H9 (cell line): ENCODE data around the gene DUSP28. TPM values are rescaled to one million over a fixed set of nuclear protein-coding genes. Genes with fewer than 3 reads are reported as not detected.

Experiments
- DNase-seq: peaks from one replicate; pipeline ENCODE4 v3.0.0-alpha.2; 2017
- H2AFZ ChIP-seq: one replicate; pipeline ENCODE4 v1.6.1; 2013; ENCODE audit warnings: mild to moderate bottlenecking, low read length, control low read depth, moderate library complexity
- H2AK5ac ChIP-seq: 2 replicates; pipeline ENCODE4 v1.6.1; 2013; ENCODE audit warnings: low read length, control low read depth, mixed read lengths; ENCODE audit not compliant: insufficient read length
- H2BK120ac ChIP-seq: one replicate; pipeline ENCODE4 v1.6.1; 2013; ENCODE audit warnings: low read depth, mild to moderate bottlenecking, low read length, control low read depth, inconsistent platforms; ENCODE audit not compliant: poor library complexity, severe bottlenecking
- H2BK12ac ChIP-seq: 2 replicates; pipeline ENCODE4 v1.6.1; 2013; ENCODE audit warnings: low read length, control low read depth, mixed read lengths, low read depth; ENCODE audit not compliant: insufficient read length
- H2BK15ac ChIP-seq: 2 replicates; pipeline ENCODE4 v1.6.1; 2013; ENCODE audit warnings: low read depth, low read length, control low read depth
- H2BK20ac ChIP-seq: one replicate; pipeline ENCODE4 v1.6.1; 2013; ENCODE audit warnings: low read depth, mild to moderate bottlenecking, low read length, control low read depth, inconsistent platforms; ENCODE audit not compliant: poor library complexity, severe bottlenecking
- H2BK5ac ChIP-seq: 2 replicates; pipeline ENCODE4 v1.6.1; 2013; ENCODE audit warnings: low read length, control low read depth, mixed read lengths; ENCODE audit not compliant: insufficient read length
- H3K14ac ChIP-seq: 2 replicates; pipeline ENCODE4 v1.6.1; 2013; ENCODE audit warnings: low read length, control low read depth; ENCODE audit not compliant: insufficient read depth
- H3K18ac ChIP-seq: 2 replicates; pipeline ENCODE4 v1.6.1; 2013; ENCODE audit warnings: low read depth, mild to moderate bottlenecking, mixed read lengths, low read length, control low read depth; ENCODE audit not compliant: insufficient read length
- H3K23ac ChIP-seq: 2 replicates; pipeline ENCODE4 v1.6.1; 2013; ENCODE audit warnings: low read length, control low read depth, mixed read lengths, low read depth; ENCODE audit not compliant: insufficient read length
- H3K23me2 ChIP-seq: 2 replicates; pipeline ENCODE4 v1.6.1; 2013; ENCODE audit warnings: low read depth, mild to moderate bottlenecking, mixed read lengths, low read length, control low read depth; ENCODE audit not compliant: insufficient read length, poor library complexity, severe bottlenecking
- H3K27ac ChIP-seq: 2 replicates; pipeline ENCODE4 v1.5.1; 2013; ENCODE audit warnings: low read length, control low read depth, mixed read lengths, low read depth; ENCODE audit not compliant: insufficient read length
- H3K27me3 ChIP-seq: 2 replicates; pipeline ENCODE4 v1.6.1; 2013; ENCODE audit warnings: low read length, control low read depth, inconsistent platforms; ENCODE audit not compliant: insufficient read depth
- H3K4ac ChIP-seq: 2 replicates; pipeline ENCODE4 v1.6.1; 2013; ENCODE audit warnings: low read depth, mild to moderate bottlenecking, control low read depth, inconsistent platforms, low read length, moderate library complexity
- H3K4me1 ChIP-seq: 2 replicates; pipeline ENCODE4 v1.6.1; 2013; ENCODE audit warnings: low read length, control low read depth, inconsistent platforms; ENCODE audit not compliant: insufficient read depth
- H3K4me2 ChIP-seq: 2 replicates; pipeline ENCODE4 v1.6.1; 2013; ENCODE audit warnings: low read length, control low read depth, mixed read lengths; ENCODE audit not compliant: insufficient read length, insufficient read depth
- H3K56ac ChIP-seq: 2 replicates; pipeline ENCODE4 v1.6.1; 2013; ENCODE audit warnings: low read depth, mild to moderate bottlenecking, mixed read lengths, low read length, control low read depth; ENCODE audit not compliant: insufficient read length
- H3K79me1 ChIP-seq: 2 replicates; pipeline ENCODE4 v1.6.1; 2013; ENCODE audit warnings: low read depth, mild to moderate bottlenecking, moderate library complexity, low read length, control low read depth, inconsistent platforms; ENCODE audit not compliant: insufficient read depth, poor library complexity, severe bottlenecking
- H3K79me2 ChIP-seq: 2 replicates; pipeline ENCODE4 v1.6.1; 2013; ENCODE audit warnings: low read length, control low read depth, inconsistent platforms; ENCODE audit not compliant: insufficient read depth
- H3K9ac ChIP-seq: 2 replicates; pipeline ENCODE4 v1.6.1; 2013; ENCODE audit warnings: low read length, control low read depth, mixed read lengths; ENCODE audit not compliant: insufficient read length; ENCODE audit errors: extremely low read depth
- H3K9me3 ChIP-seq: one replicate; pipeline ENCODE4 v1.6.1; 2013; ENCODE audit warnings: low read depth, low read length, inconsistent platforms; ENCODE audit not compliant: control insufficient read depth
- H3T11ph ChIP-seq: one replicate; pipeline ENCODE4 v1.6.1; 2013; ENCODE audit warnings: mild to moderate bottlenecking, low read length, control low read depth, inconsistent platforms
- H4K20me1 ChIP-seq: one replicate; pipeline ENCODE4 v1.6.1; 2013; ENCODE audit not compliant: control insufficient read depth, insufficient read length, insufficient read depth
- H4K5ac ChIP-seq: 2 replicates; pipeline ENCODE4 v1.6.1; 2013; ENCODE audit warnings: low read depth, mild to moderate bottlenecking, mixed read lengths, low read length, control low read depth; ENCODE audit not compliant: insufficient read length
- H4K8ac ChIP-seq: replicated peaks from 2 replicates; pipeline ENCODE4 v1.6.1; 2013; ENCODE audit warnings: low read length, control low read depth, mixed read lengths, low read depth; ENCODE audit not compliant: insufficient read length
- H4K91ac ChIP-seq: 2 replicates; pipeline ENCODE4 v1.6.1; 2013; ENCODE audit warnings: low read depth, mild to moderate bottlenecking, moderate library complexity, mixed read lengths, low read length, control low read depth; ENCODE audit not compliant: insufficient read length
- H3K27ac Mint-ChIP-seq, 3 experiments: 2 replicates in 2 of 3; 3 replicates in 1 of 3; pipeline ENCODE4 v1.8.0; 2020 to 2021; ENCODE audit warnings: mixed read lengths in 3 of 3, mild to moderate bottlenecking in 1 of 3, moderate library complexity in 1 of 3
- H3K27me3 Mint-ChIP-seq: 2 replicates; pipeline ENCODE4 v1.8.0; 2021; ENCODE audit warnings: low read depth, mild to moderate bottlenecking, moderate library complexity, mixed read lengths
- H3K36me3 Mint-ChIP-seq, 3 experiments: 2 replicates in 2 of 3; 3 replicates in 1 of 3; pipeline ENCODE4 v1.8.0; 2020 to 2021; ENCODE audit warnings: low read depth in 3 of 3, mixed read lengths in 3 of 3; ENCODE audit not compliant: insufficient read depth in 1 of 3
- H3K4me1 Mint-ChIP-seq, 2 experiments: 2 replicates each; pipeline ENCODE4 v1.8.0; 2020; ENCODE audit warnings: mixed read lengths in 2 of 2
- H3K4me3 Mint-ChIP-seq, 2 experiments: 2 replicates in 1 of 2; 3 replicates in 1 of 2; pipeline ENCODE4 v1.8.0; 2020 to 2021; ENCODE audit warnings: mild to moderate bottlenecking in 2 of 2, mixed read lengths in 2 of 2, moderate library complexity in 1 of 2
- H3K9me3 Mint-ChIP-seq, 2 experiments: 2 replicates in 1 of 2; 3 replicates in 1 of 2; pipeline ENCODE4 v1.8.0; 2020; ENCODE audit warnings: mild to moderate bottlenecking in 2 of 2, mixed read lengths in 2 of 2, moderate library complexity in 1 of 2
- WGBS: extraction: QIAGEN DNeasy Blood & Tissue Kit; methylation state at CpG from one replicate; pipeline ENCODE4 v1.1.7; 2013; ENCODE audit warnings: missing lambda C conversion rate, low lambda C conversion rate, mixed read lengths; ENCODE audit not compliant: insufficient read length; ENCODE audit errors: extremely low coverage; 5-methylcytosine and 5-hydroxymethylcytosine counted together
- total RNA-seq: library from RNA; stranded (reverse); gene quantifications from 2 replicates; pipeline ENCODE4 v1.2.1, GENCODE V29; 2021
- TF ChIP-seq, protein P1 (sequence below): fragments of 200-600 bp; sonication (generic); conservative IDR thresholded peaks from 3 replicates; pipeline ENCODE4 v1.8.0; 2021; ENCODE audit warnings: antibody characterized with exemption, mild to moderate bottlenecking

Gene DUSP28
- total RNA-seq, 1 experiment from 2014 or later = 1.6 TPM

DNA sequence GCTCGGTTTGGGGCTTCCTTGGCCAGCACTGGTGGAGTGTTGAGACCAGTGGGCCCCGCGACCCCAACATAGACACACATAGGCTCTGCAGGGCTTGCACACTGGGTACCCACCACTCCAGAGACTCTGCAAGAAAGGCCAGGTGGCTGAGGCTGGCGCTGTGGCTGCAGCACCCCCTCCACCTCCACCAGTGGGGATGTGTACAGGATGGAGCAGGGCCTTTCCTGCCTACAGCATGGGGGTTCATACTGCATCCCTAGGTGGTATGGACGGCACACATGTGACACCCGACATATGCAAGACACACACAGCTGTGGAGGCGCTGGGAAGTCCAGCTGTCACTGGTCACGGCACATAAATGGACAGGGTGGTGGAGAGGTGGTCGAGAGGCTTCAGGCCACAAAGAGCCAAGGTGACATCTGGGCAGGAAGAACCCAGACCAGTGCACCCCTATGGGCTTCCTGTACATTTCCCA, 9.4 kb downstream of the DUSP28 start:
- Histone ChIP-seq H3K18ac (no peak overlapping the region), H2BK5ac (no peak overlapping the region), H3K4me2 (peak overlapping the region; percentile 54), H3K23ac (no peak overlapping the region), H3K79me2 (no peaks in the 10 kb centered on the region; the same call in 1 of the 2 replicates), H3K56ac (no peak overlapping the region), H3K79me1 (no peaks in the 10 kb centered on the region), H3K14ac (no peak overlapping the region), H3T11ph (no peak overlapping the region), H4K91ac (no peak overlapping the region), H3K27me3 (peaks cover 20% of the 10 kb centered on the region), H3K4me1 (peaks cover 2% of the 10 kb centered on the region; the same call in 1 of the 2 replicates), H2BK120ac (no peak overlapping the region), H3K9me3 (no peaks in the 10 kb centered on the region), H4K5ac (no peak overlapping the region), H2BK15ac (no peak overlapping the region), H3K23me2 (peaks cover 11% of the 10 kb centered on the region), H4K20me1 (no peaks in the 10 kb centered on the region), H3K9ac (no peak overlapping the region), H2AK5ac (no peak overlapping the region), H4K8ac (no peak overlapping the region), H2BK12ac (no peak overlapping the region), H3K27ac (no peak overlapping the region), H3K4ac (no peak overlapping the region), H2BK20ac (no peak overlapping the region), H2AFZ (no peak overlapping the region)
- H3K4me1 Mint-ChIP-seq = peaks cover 23 to 24% of the 10 kb centered on the region in 2 experiments
- peaks cover 0 to 2% (median 0%) of the 10 kb centered on the region in 3 experiments; a peak in 1 of 7 replicates for H3K36me3 Mint-ChIP-seq
- no peaks in the 10 kb centered on the region for H3K9me3 Mint-ChIP-seq
- DNase-seq = no peak
- no CpG with 5 or more reads among the region's 9 CpGs for WGBS
- H3K27ac Mint-ChIP-seq = no peak overlapping the region; a peak in 1 of 7 replicates
- TF ChIP-seq, protein P1, sequence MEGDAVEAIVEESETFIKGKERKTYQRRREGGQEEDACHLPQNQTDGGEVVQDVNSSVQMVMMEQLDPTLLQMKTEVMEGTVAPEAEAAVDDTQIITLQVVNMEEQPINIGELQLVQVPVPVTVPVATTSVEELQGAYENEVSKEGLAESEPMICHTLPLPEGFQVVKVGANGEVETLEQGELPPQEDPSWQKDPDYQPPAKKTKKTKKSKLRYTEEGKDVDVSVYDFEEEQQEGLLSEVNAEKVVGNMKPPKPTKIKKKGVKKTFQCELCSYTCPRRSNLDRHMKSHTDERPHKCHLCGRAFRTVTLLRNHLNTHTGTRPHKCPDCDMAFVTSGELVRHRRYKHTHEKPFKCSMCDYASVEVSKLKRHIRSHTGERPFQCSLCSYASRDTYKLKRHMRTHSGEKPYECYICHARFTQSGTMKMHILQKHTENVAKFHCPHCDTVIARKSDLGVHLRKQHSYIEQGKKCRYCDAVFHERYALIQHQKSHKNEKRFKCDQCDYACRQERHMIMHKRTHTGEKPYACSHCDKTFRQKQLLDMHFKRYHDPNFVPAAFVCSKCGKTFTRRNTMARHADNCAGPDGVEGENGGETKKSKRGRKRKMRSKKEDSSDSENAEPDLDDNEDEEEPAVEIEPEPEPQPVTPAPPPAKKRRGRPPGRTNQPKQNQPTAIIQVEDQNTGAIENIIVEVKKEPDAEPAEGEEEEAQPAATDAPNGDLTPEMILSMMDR = no peak
- peak overlapping the region; percentile 70 to 72; a peak in 4 of 5 replicates for H3K4me3 Mint-ChIP-seq
- H3K27me3 Mint-ChIP-seq = peaks cover 26% of the 10 kb centered on the region
